Measurements from ENCODE around the gene PRMT6.
A peak's percentile ranks its signal among the peaks of the same experiment; 100 is the strongest.

Gene PRMT6

GRCh38 chr1:107057197-107058133 is 991 bp downstream of the PRMT6 start:
- H4K20me1 ChIP-seq (ENCODE audit: insufficient read depth, low read length), result no peaks in the 10 kb centered on the region
- H3K9ac ChIP-seq (ENCODE audit: low read length), result peak overlapping the region; percentile 78
- TF ChIP-seq EZH2 (optimal IDR thresholded peaks at IDR 0.05; ENCODE audit: low read depth, low read length) (no peak), CTCF (IDR thresholded peaks at IDR 0.05; ENCODE audit: low read length) (no peak), EZH2phosphoT487 (IDR thresholded peaks at IDR 0.05; ENCODE audit: low read length) (no peak)
- H3K4me1 ChIP-seq (ENCODE audit: low read length), result no peaks in the 10 kb centered on the region
- peaks cover 10% of the 10 kb centered on the region; the same call in 1 of the 2 replicates for H3K79me2 ChIP-seq (ENCODE audit: low read length)
- H3F3A ChIP-seq (ENCODE audit: insufficient read depth, low read length), result no peaks in the 10 kb centered on the region
- H3K36me3 ChIP-seq (replicated peaks; ENCODE audit: insufficient read depth, low read length), result no peaks in the 10 kb centered on the region
- H3K27me3 ChIP-seq (replicated peaks; ENCODE audit: insufficient read depth, low read length), result no peaks in the 10 kb centered on the region
- H3K4me3 ChIP-seq (ENCODE audit: low read length), result peak overlapping the region; percentile 87
- peak overlapping the region; percentile 59 for H3K4me2 ChIP-seq (ENCODE audit: low read depth, low read length)
- H3K9me2 ChIP-seq (replicated peaks; ENCODE audit: insufficient read depth, low read length), result no peaks in the 10 kb centered on the region
- H3K27ac ChIP-seq (ENCODE audit: low read length), result no peak overlapping the region
- H2AFZ ChIP-seq (ENCODE audit: low read length), result peak overlapping the region; percentile 84
- DNase-seq, result peak; percentile 21
- H3K9me3 ChIP-seq (replicated peaks; ENCODE audit: insufficient read depth, low read length), result no peaks in the 10 kb centered on the region

DNA sequence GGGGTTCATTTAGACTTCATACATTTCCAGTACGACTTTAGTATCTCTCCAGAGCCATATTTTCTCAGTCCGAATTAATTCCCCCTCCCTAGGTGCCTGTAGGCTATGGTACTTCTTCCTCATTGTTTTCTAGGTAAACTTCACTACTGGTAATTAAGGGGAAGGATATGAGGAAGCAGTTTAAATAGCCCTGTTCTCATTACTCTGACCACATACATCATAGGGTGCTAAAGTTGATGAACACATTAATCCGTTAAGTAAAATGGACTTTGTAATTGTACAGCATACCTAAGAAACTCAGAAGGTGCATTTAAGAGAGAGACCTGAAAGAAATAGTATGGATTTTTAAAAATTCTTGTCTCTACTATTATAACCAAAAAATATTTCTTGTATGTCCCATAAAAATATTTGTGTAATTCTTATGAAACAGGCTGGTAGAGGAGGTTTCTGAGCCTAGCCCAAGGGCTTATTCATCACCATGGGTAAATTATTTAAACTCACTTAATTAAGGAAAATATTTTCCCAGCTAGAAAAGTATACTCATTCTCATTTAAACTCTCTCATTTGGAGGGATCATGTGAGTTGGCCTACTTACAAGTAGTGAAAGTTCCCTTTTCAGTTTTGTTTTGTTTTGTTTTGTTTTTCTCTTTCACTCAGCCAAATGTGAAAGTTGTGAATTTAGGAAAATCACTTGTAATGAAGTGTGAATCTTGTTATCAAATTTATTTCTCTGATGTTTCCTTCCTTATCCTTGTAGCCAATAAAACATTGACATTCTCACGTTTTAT is 2.0 kb downstream of the PRMT6 start:
- no peak for DNase-seq
- Histone ChIP-seq H4K20me1 (ENCODE audit: insufficient read depth, low read length) (no peaks in the 10 kb centered on the region), H3K27ac (ENCODE audit: low read length) (no peak overlapping the region), H3F3A (ENCODE audit: insufficient read depth, low read length) (no peaks in the 10 kb centered on the region), H3K9me3 (replicated peaks; ENCODE audit: insufficient read depth, low read length) (no peaks in the 10 kb centered on the region), H3K4me3 (ENCODE audit: low read length) (no peak overlapping the region), H3K27me3 (replicated peaks; ENCODE audit: insufficient read depth, low read length) (no peaks in the 10 kb centered on the region), H3K9ac (ENCODE audit: low read length) (no peak overlapping the region), H3K79me2 (ENCODE audit: low read length) (peaks cover 10% of the 10 kb centered on the region; the same call in 1 of the 2 replicates), H3K4me1 (ENCODE audit: low read length) (no peaks in the 10 kb centered on the region), H2AFZ (ENCODE audit: low read length) (no peak overlapping the region), H3K4me2 (ENCODE audit: low read depth, low read length) (no peak overlapping the region), H3K36me3 (replicated peaks; ENCODE audit: insufficient read depth, low read length) (no peaks in the 10 kb centered on the region), H3K9me2 (replicated peaks; ENCODE audit: insufficient read depth, low read length) (no peaks in the 10 kb centered on the region)
- TF ChIP-seq EZH2phosphoT487 (IDR thresholded peaks at IDR 0.05; ENCODE audit: low read length) (no peak), EZH2 (optimal IDR thresholded peaks at IDR 0.05; ENCODE audit: low read depth, low read length) (no peak), CTCF (IDR thresholded peaks at IDR 0.05; ENCODE audit: low read length) (no peak)

GRCh38 chr1:107061886-107062285 is 5.4 kb downstream of the PRMT6 start:
- H3K4me2 ChIP-seq (ENCODE audit: low read depth, low read length), result no peak overlapping the region
- TF ChIP-seq CTCF (IDR thresholded peaks at IDR 0.05; ENCODE audit: low read length), result no peak
- TF ChIP-seq EZH2phosphoT487 (IDR thresholded peaks at IDR 0.05; ENCODE audit: low read length), result no peak
- no peak for TF ChIP-seq EZH2 (optimal IDR thresholded peaks at IDR 0.05; ENCODE audit: low read depth, low read length)
- H3K27me3 ChIP-seq (replicated peaks; ENCODE audit: insufficient read depth, low read length), result no peaks in the 10 kb centered on the region
- DNase-seq, result no peak
- H3K9me2 ChIP-seq (replicated peaks; ENCODE audit: insufficient read depth, low read length), result no peaks in the 10 kb centered on the region
- peaks cover 10% of the 10 kb centered on the region; the same call in 1 of the 2 replicates for H3K79me2 ChIP-seq (ENCODE audit: low read length)
- H3K9me3 ChIP-seq (replicated peaks; ENCODE audit: insufficient read depth, low read length), result no peaks in the 10 kb centered on the region
- H4K20me1 ChIP-seq (ENCODE audit: insufficient read depth, low read length), result no peaks in the 10 kb centered on the region
- H2AFZ ChIP-seq (ENCODE audit: low read length), result no peak overlapping the region
- H3K4me1 ChIP-seq (ENCODE audit: low read length), result no peaks in the 10 kb centered on the region
- no peak overlapping the region for H3K9ac ChIP-seq (ENCODE audit: low read length)
- H3K27ac ChIP-seq (ENCODE audit: low read length), result no peak overlapping the region
- no peak overlapping the region for H3K4me3 ChIP-seq (ENCODE audit: low read length)
- no peaks in the 10 kb centered on the region for H3K36me3 ChIP-seq (replicated peaks; ENCODE audit: insufficient read depth, low read length)
- H3F3A ChIP-seq (ENCODE audit: insufficient read depth, low read length), result no peaks in the 10 kb centered on the region

Data from MM.1S (cell line).